Dermis microvascular lymphatic vessel endothelial cell (primary cell): ENCODE results near the gene CYTH3. TPM values are rescaled to one million over a fixed set of nuclear protein-coding genes. Genes with fewer than 3 reads are reported as not detected.
"Not testable (repeated sequence)": the region's sequence is repeated elsewhere in the genome, so short reads cannot be mapped to it uniquely, and the experiment has no call there.

Experiments
- DNase-seq, 2 donors: peaks; one replicate each; pipeline versions ENCODE4 v3.0.0 to v3.0.0-alpha.2; 2010; ENCODE audit warnings: low read depth in 2 of 2
- total RNA-seq: library from RNA; depleted of rRNA; stranded (reverse); fragments of >200 nt; gene quantifications from 2 replicates; pipeline ENCODE4 v1.2.1, GENCODE V29; 2014

The CYTH3 gene
- total RNA-seq, 1 donor from 2014 or later = 11.6 TPM

DNA sequence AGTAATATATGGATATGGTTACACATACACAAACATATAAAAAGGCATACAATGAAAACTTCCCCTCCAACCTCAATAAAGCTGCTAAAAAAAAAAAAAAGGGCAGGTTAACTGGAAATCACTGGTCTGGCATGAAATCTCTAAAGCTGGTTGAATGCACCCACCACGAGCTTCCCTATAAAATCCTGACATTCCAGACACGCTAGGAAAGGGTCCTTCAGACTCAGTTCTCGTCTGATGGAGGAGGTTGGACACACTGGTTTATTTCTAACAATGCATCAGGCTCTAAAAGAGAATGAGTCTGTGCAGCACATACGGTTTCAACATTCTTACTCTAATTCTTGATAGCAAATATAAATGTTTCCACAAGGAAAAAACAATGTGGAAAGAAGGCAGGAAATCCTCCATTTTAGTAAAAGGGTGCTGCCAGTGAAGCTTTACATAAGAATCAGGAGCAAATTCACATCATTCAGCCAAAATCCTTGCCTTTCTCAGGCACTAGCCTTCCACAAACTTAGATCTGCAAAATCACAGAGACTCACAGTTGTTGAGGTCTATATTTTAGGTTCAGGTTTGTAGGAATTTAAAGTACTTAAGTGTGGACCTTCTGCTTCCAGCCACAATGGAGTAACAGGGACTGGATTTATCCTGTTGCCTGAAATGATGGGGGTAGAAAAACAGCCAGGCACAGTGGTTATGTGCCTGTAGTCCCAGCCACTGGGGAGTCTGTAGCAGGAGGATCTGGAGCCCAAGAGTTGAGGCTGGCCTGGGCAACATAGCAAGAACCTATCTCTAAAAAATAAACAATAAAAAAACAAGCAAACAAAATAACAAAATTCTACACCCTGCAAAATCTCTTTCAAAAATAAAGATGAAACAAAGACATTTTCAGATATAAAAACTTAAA lies 73.5 kb downstream of the CYTH3 start:
- DNase-seq = no peak

DNA sequence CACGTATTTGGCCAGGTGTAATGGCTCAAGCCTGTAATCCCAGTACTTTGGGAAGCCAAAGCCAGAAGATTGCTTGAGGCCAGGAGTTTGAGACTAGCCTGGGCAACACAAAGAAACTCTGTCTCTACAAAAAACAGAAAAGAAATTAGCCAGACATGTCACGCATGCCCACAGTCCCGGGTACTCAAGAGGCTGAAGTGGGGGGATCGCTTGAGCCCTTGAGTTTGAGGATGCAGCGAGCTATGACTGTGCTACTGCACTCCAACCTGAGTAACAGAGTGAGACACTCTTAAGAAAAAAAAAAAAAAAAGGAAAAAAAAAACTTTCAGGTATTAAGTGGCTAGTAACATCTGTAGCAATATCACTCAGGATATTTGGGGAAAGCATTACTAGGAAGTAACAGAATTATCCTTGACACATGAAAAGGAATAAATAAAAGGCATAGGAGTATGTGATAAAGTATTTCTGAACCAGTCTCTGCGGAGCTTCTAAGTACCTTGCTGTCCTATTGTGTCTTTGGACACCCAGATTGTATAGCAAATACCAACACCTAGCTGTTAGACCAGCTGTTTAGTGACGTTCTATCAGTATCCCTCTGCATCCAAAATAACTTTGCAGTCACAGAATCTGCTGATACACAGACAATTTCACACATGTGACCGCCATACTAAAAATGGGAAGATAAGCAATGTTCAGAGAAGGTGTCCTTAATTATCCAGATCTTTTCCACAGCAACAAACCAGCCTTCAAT lies 74.4 kb downstream of the CYTH3 start:
- no peak for DNase-seq

DNA sequence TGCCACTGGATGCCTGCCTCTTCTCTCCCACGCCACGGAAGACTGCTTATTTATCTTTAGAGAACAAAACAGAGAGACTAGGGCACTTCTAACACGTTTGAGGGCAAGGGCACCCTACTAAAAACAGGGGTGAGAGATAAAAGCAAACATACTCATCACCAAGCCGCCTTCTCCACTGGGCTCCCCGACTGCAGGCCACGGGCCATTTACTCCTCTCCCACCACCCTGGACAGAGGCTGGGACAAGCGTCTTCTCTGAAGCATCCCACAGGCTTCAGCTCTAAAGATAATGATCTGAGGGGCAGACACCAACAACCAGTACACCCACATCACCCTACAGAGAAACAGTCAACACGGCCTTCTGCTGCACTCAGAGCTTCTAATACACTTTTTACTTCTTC lies 78.7 kb downstream of the CYTH3 start:
- DNase-seq = no peak

DNA sequence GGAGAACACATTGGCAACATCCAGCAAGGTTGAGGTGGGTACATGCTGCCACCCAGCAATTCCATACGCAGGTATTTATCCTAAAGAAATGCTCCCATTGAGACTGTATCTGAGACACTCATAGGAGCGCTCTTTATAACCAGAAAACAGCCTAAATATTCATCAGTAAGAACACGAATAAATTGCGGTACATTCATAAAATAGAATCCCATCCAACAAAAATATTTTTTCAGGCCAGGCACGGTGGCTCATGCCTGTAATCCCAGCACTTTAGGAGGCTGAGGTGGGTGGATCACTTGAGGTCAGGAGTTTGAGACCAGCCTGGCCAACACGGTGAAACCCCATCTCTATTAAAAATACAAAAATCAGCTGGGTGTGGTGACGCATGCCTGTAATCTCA lies 81.9 kb downstream of the CYTH3 start:
- not testable (repeated sequence) for DNase-seq

DNA sequence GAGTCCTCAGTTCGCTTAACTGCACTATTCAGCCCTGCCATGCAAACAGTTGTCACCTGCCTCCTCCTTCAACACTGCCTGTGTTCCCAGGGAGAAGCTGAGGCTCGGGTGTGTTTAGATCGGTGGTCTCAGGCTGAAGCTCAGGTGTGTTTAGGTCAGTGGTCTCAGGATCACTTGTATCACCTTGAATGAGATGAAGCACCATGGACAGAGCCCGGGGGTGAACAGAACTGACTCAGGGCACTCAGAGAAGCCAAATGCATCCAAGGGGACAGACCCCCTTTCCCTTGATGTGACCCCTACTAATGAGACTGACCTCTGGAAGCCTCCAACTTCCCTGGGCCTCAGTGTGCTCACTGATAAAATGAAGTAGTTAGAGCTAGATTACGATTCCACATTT lies 84.0 kb downstream of the CYTH3 start:
- no peak for DNase-seq

DNA sequence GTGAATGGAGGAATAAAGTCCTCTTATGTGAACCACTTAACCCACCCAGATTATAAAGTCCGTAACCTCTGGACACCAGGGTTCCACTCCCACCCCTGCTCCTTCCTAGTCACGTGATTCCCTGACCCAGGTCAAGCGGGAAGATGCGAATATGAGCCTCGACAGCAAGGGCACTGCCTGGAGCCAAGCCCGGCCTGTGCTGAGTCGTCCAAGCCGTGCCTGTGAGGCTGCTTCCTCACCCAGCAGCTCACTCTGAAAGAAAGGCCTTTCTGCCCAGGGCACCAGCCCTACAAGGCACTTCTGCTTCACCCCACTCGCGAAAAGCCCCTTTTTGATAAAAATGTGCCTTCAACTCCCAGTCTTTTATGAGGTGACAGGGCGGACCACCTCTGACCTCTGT lies 85.8 kb downstream of the CYTH3 start:
- no peak for DNase-seq

DNA sequence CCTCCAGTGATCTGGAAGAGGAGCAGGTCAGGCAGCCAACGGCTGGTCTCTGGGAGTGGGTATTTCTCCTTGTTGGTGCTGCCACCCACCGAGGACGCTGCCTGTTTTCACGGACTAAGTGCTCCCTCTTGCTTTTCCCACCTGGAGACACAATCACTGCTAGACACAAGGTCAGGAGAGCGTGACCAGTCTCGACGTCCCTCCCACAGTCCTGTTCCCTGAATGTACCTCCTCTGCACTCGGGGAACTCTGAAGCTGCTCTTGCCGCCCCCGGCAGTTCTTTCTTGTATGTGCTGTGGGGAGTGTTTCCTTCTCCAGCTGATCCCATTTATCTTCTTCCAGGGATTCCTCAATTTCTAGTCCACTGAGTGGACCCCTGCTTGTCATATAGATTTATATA lies 89.4 kb downstream of the CYTH3 start:
- DNase-seq = no peak

DNA sequence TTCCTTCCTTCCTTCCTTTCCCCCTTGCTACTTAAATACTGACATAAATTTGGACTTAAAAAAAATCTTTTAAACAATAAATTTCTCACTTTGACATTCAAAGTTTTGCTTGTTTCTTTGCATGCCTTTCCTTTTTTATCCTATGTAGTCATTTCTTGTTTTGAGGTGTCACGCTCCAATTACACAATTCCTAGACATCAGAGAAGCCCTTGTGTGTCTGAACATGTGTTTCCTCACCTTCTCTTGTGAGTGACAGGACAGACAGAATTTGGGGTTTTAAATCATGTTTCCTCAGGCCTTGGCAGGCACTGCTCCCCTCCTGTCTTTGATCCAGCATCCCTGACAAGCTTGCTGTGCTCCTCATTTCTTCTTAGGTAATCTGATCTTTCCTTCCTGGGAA lies 91.3 kb downstream of the CYTH3 start:
- peak in 1 of 2 donors; percentile 33 for DNase-seq

DNA sequence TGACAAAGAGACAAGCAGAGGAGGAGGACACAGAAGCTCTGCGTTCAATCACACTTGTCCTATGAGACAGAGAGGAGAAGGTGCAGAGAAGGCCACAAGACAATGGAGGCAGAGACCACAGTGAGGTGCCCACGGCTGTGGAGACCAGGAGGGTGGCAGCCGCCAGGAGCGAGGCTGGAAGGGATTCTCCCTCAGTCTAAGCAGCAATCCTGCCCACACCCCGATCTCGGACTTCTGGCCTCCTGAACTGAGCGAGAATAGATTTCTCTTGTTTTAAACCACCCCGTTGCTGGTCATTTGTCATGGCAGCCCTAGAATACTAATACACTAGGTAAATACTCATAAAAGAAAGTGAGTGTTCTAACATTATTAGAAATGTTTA lies 92.1 kb downstream of the CYTH3 start:
- DNase-seq = no peak

DNA sequence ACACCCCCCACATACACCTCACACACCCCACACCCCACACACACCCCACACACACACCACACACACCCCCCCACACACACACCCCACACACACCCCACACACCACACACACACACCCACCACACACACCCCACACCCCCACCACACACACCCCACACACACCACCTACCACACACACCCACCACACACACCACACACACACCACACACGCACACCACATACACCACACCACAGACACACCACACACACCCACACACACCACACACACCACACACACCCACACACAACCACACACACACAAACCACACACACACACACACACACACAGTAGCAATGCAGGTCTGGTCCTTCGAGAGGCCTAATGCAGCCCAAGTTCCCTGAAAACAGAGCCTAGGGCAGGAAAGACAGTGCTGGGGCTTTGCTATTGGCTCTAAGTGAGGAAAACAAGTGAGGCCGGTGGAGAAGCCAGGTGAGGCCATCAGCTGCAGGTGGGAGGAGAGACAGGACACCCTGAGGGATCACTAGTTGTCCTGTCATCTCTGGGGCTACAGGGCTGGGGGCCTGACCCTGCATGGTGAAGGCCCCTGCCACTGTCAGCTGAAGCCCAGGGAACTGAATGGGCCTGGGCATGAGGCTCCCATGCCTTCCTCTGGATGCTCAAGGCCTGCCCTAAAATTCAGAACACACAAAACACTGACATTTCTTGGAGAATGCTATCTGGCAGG lies 92.6 kb downstream of the CYTH3 start:
- DNase-seq = no peak

DNA sequence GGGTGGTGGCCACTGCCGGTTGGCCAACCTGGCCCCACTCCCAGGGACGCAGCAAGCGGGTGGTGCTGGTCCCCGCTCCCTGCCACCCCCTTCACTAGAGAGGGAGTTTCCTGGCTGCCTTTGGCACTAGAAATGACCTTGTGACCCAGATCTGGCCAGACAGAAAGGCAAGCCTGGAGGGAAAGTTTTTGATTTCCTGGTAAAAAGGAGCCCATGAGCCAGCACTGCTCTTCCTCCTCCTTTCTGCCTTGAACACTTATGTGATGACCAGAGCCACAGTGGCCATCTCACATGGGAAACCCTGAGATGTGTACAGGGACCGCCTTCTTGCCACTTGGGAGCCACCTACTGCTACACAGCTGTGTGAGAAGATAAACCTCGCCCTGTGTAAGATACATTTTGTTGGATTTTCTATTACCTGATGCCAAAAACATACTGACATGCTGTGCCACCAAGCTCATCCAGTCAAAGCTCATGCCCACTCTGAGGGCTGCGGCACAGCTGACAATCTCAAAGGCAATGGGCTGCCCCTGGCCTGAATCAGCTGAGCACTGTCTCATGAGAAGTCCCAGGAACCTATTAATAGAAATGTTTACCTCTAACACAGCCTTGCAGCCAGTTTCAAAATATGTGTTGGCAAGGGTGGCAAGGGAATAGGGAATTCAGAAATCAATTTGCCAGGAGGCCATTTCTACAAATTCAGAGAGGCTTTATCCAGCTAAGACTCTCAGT lies 94.0 kb downstream of the CYTH3 start:
- no peak for DNase-seq

DNA sequence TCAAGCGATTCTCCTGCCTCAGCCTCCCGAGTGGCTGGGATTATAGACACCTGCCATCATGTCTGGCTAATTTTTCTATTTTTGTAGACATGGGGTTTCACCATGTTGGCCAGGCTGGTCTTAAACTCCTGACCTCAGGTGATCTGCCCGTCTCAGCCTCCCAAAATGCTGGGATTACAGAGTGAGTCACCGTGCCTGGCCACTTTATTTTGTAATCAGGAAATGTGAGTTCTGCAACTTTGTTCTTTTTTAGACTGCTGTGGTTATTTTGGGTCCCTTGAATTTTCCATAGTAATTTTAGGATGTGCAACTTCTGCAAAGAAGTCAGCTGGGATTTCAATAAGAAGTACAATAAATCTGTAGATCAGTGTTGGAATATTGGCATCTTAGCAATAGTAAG lies 96.8 kb downstream of the CYTH3 start:
- no peak for DNase-seq

DNA sequence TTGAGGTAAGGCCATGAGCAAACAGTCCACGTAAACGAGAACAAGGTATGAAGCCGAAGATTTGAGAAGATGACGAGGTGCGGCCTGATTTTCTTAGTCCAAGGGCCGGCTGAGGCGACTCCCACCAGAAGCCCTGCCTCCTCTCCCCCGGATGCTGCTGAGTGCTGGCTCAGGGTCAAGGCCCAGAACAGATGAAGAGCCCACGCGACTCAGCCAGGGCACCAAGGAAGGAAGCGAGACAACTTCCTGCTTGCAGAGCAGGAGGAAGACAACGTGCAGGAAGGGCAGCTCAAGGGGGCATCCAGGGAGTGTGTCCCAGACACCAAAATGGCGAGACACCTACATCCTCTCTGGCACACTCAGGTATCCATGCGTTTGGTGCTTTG lies 99.5 kb downstream of the CYTH3 start:
- no peak for DNase-seq

DNA sequence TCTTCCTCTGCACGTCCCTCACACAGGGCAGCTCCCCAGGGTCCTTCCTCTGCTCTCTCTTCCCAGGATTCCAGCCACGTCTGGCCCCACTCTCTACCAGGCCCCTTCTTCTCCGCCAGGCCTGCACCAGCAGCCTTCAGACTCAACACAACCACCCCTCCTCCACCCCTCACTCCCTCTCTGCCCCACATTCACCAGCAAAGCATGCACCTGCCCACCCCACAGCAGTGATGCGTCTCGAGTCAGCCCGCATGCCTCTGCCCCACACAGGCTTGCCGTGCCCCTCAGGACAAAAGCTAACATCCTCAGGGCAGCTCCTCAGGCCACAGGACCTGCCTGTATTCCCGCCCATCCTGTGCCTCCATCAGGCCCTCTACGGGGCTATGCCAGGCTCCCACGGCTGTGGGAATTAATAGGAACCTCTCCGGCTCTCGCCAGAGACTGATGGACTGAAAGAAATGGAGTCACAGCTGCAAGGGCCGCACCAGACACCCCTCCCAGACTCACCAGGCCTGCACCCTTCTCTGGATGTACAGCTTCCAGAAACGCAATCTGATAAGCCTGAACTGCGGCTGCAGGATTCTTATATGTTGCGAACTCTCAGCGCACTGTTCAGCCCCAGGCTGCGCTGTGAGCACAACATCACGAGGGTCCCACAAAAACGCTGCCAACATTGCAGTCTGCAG lies 100.1 kb downstream of the CYTH3 start:
- DNase-seq = no peak

DNA sequence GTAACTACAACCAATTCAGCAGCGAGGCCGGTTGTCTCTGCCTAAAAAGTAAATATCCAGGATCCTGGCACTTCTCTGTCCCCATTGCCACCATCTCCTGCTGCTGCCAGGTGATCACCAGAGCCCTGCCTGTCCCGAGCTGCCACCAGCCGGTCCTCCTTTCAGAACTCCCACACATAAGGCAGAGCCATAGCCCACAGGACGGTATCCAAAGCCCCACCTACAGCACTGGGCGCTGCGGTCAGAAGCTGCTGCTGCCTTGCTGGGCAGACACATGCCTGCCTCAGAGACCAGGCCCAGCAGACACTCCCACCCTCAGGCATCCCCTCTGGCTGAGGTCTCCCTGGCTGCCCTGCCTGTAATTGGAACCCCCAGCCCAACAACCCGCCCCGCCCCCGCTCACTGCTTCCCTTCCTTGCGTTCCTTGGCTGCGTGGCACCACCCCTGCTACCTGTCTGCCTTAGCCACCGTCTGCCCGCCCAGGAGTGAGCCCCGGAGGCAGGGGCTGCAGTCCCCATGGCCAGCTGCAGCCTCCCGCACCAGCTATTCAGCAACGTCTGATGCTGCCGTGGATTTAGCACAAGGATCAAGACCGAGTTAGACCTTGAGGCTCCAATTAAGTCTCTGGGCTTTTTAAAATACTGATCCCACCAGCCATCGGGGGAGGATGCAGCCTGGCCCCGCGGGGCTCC lies 100.7 kb downstream of the CYTH3 start:
- DNase-seq = no peak

DNA sequence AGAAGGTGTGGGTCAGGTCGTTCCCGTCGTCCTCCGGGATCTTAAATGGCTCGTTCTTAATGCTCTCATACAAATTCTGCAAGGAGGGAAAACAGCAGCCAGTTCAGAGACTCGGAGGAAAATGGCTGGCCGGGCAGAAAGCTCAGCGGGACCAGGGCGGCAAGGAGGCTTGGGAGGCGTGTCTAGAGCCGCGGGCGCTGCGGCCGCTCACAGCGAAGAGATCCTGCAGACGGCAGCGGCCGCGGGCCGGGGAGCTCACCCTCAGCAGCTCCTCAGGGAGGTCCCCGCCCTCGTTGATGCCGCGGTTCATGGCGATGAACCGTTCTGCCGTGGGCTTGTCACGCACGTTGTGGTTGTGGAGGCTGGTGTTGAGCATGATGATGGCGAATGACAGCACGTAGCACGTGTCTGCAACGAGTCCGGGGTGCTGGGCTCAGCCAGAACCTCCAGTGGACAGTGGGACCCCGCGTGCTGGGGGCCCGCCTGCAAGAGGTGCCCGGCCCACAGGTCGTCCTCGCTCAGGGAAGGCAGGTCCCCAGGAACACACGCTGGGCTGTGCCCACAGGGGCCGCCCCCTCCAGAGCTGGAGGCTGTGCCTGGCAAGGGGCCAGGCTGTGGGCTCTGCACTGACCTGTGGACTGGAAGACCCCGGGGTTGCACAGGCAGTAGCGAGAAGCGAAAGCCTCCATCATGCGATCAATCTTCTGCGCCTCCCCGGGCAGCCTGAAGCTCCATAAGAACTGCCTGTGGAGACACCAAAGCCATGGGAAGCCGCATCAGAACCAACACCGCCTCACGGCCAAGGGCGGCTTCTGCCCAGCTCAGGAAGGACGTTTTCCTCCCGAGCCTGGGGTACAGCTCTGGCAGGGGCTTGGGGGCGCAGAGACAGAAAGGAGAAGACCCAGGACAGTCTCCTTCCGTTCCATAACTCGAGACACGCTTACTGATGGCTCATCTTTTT lies 101.6 kb downstream of the CYTH3 start:
- no peak for DNase-seq

DNA sequence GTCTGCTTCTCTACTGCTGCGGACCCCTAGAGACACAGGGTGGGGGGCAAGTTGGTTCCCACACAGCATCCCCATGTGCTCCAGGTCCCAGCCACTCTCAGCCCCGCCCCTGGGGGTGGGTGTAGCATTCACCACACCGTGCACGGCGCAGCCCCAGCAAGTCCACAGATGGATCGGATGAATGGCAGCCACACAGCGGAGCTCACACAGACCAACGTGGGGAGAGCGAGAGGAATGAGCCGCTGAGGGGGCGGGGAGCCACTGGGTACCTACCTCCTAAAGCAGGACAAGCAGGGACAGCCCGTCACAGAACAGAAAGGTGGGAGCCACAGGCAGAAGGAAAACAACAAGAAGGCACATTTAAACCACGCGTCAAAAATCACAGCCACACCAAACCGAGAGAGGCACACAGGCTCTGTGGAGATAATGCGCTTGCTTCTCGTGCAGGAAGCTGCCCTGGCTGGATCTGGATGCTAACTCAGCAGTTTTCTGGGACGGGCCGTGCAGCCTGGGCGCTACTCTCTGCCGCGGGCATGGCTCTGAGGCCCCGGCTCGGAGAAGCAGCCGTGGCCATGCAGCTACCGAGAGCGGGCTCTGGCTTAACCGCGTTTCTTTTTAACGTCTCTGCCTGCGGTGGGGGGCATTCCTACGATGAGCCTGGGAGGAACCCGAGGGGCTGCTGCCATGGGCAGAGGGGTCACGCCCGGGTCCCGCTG lies 102.5 kb downstream of the CYTH3 start:
- no peak for DNase-seq

DNA sequence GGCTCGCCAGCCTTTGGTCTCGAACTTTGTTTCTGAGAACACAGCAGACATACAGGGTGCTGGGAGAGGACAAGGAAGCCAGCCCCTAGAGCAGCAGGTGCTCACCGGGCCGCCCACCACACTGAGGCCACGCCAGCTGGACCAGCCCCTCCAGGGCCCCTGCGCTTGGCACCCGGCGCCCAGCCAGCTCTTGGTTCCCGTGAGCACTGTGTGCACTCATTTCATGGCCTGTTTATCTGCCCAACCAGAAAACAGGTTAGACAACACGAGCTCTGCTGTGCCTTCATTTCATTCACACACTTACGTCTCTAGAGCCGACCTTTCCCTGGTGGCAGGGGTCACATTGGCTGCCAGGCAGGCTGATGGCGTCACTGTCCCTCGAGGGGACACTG lies 104.0 kb downstream of the CYTH3 start:
- no peak for DNase-seq
